GM12865 (cell line): ENCODE data around the gene TIGD2.
A peak's percentile ranks its signal among the peaks of the same experiment; 100 is the strongest.

Experiments used
- DNase-seq: peaks from one replicate; pipeline ENCODE4 v3.0.0; 2010; ENCODE audit warnings: low read depth
- H3K4me3 ChIP-seq: 2 replicates; pipeline ENCODE4 v1.5.1; 2011; ENCODE audit warnings: mild to moderate bottlenecking, low read depth, low read length, control low read depth
- CTCF ChIP-seq: IDR thresholded peaks from 2 replicates; pipeline ENCODE4 v1.5.1; 2011; ENCODE audit warnings: low read length, control low read depth, low read depth, inconsistent platforms; ENCODE audit not compliant: insufficient read depth; ENCODE audit errors: missing control alignments

Gene TIGD2

GRCh38 chr4:89072921-89073320, 38.4 kb upstream of the TIGD2 start:
- no peak for DNase-seq
- H3K4me3 ChIP-seq, result no peak overlapping the region
- TF ChIP-seq CTCF, result no peak

- no peak for TF ChIP-seq CTCF
- no peak for DNase-seq
- H3K4me3 ChIP-seq, result no peak overlapping the region
These were observed 33.6 kb upstream of the TIGD2 start for GRCh38 chr4:89077761-89078160.

GRCh38 chr4:89078300-89078699, 33.0 kb upstream of the TIGD2 start:
- DNase-seq, result no peak
- TF ChIP-seq CTCF, result no peak
- H3K4me3 ChIP-seq, result no peak overlapping the region

GRCh38 chr4:89099034-89099433, 12.3 kb upstream of the TIGD2 start:
- no peak for DNase-seq
- TF ChIP-seq CTCF, result no peak
- no peak overlapping the region for H3K4me3 ChIP-seq

- no peak for DNase-seq
- no peak for TF ChIP-seq CTCF
- H3K4me3 ChIP-seq, result no peak overlapping the region
These were observed 11.9 kb upstream of the TIGD2 start for GRCh38 chr4:89099471-89099870.

GRCh38 chr4:89100853-89101252, 10.5 kb upstream of the TIGD2 start:
- peak overlapping the region; percentile 13 for H3K4me3 ChIP-seq
- no peak for DNase-seq

More at GRCh38 chr4:89100853-89101252, 10.5 kb upstream of the TIGD2 start:
- no peak for TF ChIP-seq CTCF
